ENCODE data around the gene RAX2.

GRCh38 chr19:3771000-3771905 is 775 bp downstream of the RAX2 start:
- TF ChIP-seq, protein P1, sequence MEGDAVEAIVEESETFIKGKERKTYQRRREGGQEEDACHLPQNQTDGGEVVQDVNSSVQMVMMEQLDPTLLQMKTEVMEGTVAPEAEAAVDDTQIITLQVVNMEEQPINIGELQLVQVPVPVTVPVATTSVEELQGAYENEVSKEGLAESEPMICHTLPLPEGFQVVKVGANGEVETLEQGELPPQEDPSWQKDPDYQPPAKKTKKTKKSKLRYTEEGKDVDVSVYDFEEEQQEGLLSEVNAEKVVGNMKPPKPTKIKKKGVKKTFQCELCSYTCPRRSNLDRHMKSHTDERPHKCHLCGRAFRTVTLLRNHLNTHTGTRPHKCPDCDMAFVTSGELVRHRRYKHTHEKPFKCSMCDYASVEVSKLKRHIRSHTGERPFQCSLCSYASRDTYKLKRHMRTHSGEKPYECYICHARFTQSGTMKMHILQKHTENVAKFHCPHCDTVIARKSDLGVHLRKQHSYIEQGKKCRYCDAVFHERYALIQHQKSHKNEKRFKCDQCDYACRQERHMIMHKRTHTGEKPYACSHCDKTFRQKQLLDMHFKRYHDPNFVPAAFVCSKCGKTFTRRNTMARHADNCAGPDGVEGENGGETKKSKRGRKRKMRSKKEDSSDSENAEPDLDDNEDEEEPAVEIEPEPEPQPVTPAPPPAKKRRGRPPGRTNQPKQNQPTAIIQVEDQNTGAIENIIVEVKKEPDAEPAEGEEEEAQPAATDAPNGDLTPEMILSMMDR (conservative IDR thresholded peaks at IDR 0.05; ENCODE audit: low read length), result no peak
- TF ChIP-seq EZH2phosphoT487 (IDR thresholded peaks at IDR 0.05; ENCODE audit: borderline replicate concordance), result no peak

Measured in Loucy (cell line).